GM08714 (cell line): ENCODE data around the gene MRPL20.
"Not testable (repeated sequence)": the region's sequence is repeated elsewhere in the genome, so short reads cannot be mapped to it uniquely, and the experiment has no call there.

Experiments
- H3K4me3 ChIP-seq: fragments of 200-500 bp; sonication (Bioruptor generic); 2 replicates; pipeline ENCODE4 v1.5.1; 2014; ENCODE audit warnings: mild to moderate bottlenecking, low read length, inconsistent platforms
- ZNF274 ChIP-seq: IDR thresholded peaks from 2 replicates; pipeline ENCODE4 v1.6.1; 2012; ENCODE audit warnings: mild to moderate bottlenecking, low read depth, low read length

Gene MRPL20

GRCh38 chr1:1433804-1434130, 26.7 kb upstream of the MRPL20 start:
- no peak overlapping the region for H3K4me3 ChIP-seq
- no peak for TF ChIP-seq ZNF274

- no peak overlapping the region for H3K4me3 ChIP-seq
- no peak for TF ChIP-seq ZNF274
Measured at GRCh38 chr1:1432951-1433803, 26.1 kb upstream of the MRPL20 start.

- no peak overlapping the region for H3K4me3 ChIP-seq
- TF ChIP-seq ZNF274 = no peak
Measured at GRCh38 chr1:1432274-1432950, 25.3 kb upstream of the MRPL20 start.

GRCh38 chr1:1431845-1432273, 24.8 kb upstream of the MRPL20 start:
- H3K4me3 ChIP-seq = no peak overlapping the region
- TF ChIP-seq ZNF274 = no peak

GRCh38 chr1:1430992-1431844, 24.1 kb upstream of the MRPL20 start:
- H3K4me3 ChIP-seq = no peak overlapping the region
- no peak for TF ChIP-seq ZNF274

GRCh38 chr1:1430114-1430982, 23.3 kb upstream of the MRPL20 start:
- TF ChIP-seq ZNF274 = no peak
- no peak overlapping the region for H3K4me3 ChIP-seq

- no peak for TF ChIP-seq ZNF274
- no peak overlapping the region for H3K4me3 ChIP-seq
Measured at GRCh38 chr1:1429671-1430073, 22.6 kb upstream of the MRPL20 start.

- not testable (repeated sequence) for H3K4me3 ChIP-seq
Measured at GRCh38 chr1:1428967-1429366, 21.9 kb upstream of the MRPL20 start.

- TF ChIP-seq ZNF274 = no peak
- H3K4me3 ChIP-seq = no peak overlapping the region
Measured at GRCh38 chr1:1428174-1428573, 21.1 kb upstream of the MRPL20 start.

GRCh38 chr1:1427820-1428148, 20.7 kb upstream of the MRPL20 start:
- no peak overlapping the region for H3K4me3 ChIP-seq
- TF ChIP-seq ZNF274 = no peak

GRCh38 chr1:1427106-1427819, 20.2 kb upstream of the MRPL20 start:
- H3K4me3 ChIP-seq = no peak overlapping the region
- no peak for TF ChIP-seq ZNF274

- no peak overlapping the region for H3K4me3 ChIP-seq
- no peak for TF ChIP-seq ZNF274
Measured at GRCh38 chr1:1426496-1427105, 19.5 kb upstream of the MRPL20 start.
